ENCODE data around the gene MDM1. TPM values are rescaled to one million over a fixed set of nuclear protein-coding genes. Genes with fewer than 3 reads are reported as not detected.

Gene MDM1
- total and polyA plus RNA-seq, 2 donors = 27.6 to 28.5 TPM

GRCh38 chr12:68276402-68276930 lies 55.7 kb downstream of the MDM1 start:
- Histone ChIP-seq H3K27ac (ENCODE audit: low read depth in 1 of 2, low read length in 1 of 2) (no peak overlapping the region), H3K4me3 (ENCODE audit: low read length in 2 of 2) (no peak overlapping the region), H3K9me3 (ENCODE audit: control insufficient read depth in 2 of 2, insufficient read depth in 1 of 2, low read length in 1 of 2) (no peaks in the 10 kb centered on the region), H3K4me1 (ENCODE audit: control insufficient read depth in 2 of 2, insufficient read depth in 2 of 2, low read length in 2 of 2) (no peaks in the 10 kb centered on the region), H3K36me3 (ENCODE audit: control insufficient read depth in 2 of 2, insufficient read depth in 2 of 2, low read length in 1 of 2) (no peaks in the 10 kb centered on the region), H3K27me3 (ENCODE audit: control insufficient read depth in 2 of 2, insufficient read depth in 1 of 2, low read length in 1 of 2) (no peaks in the 10 kb centered on the region)
- no peak for DNase-seq (ENCODE audit: low read depth in 6 of 9, low spot score in 9 of 9)
- 97% methylated on average over 6 of the region's 6 CpGs for WGBS

- H3K36me3 ChIP-seq (ENCODE audit: control insufficient read depth in 2 of 2, insufficient read depth in 2 of 2, low read length in 1 of 2) = no peaks in the 10 kb centered on the region
- no peak overlapping the region for H3K27ac ChIP-seq (ENCODE audit: low read depth in 1 of 2, low read length in 1 of 2)
- no peak overlapping the region for H3K4me3 ChIP-seq (ENCODE audit: low read length in 2 of 2)
- no peaks in the 10 kb centered on the region for H3K27me3 ChIP-seq (ENCODE audit: control insufficient read depth in 2 of 2, insufficient read depth in 1 of 2, low read length in 1 of 2)
- no peak for DNase-seq (ENCODE audit: low read depth in 6 of 9, low spot score in 9 of 9)
- no peaks in the 10 kb centered on the region for H3K4me1 ChIP-seq (ENCODE audit: control insufficient read depth in 2 of 2, insufficient read depth in 2 of 2, low read length in 2 of 2)
- H3K9me3 ChIP-seq (ENCODE audit: control insufficient read depth in 2 of 2, insufficient read depth in 1 of 2, low read length in 1 of 2) = no peaks in the 10 kb centered on the region
Observed at GRCh38 chr12:68272732-68273131, 59.4 kb downstream of the MDM1 start.

GRCh38 chr12:68271346-68271745 lies 60.8 kb downstream of the MDM1 start:
- H3K27me3 ChIP-seq (ENCODE audit: control insufficient read depth in 2 of 2, insufficient read depth in 1 of 2, low read length in 1 of 2) = no peaks in the 10 kb centered on the region
- H3K9me3 ChIP-seq (ENCODE audit: control insufficient read depth in 2 of 2, insufficient read depth in 1 of 2, low read length in 1 of 2) = no peaks in the 10 kb centered on the region
- no peak overlapping the region for H3K27ac ChIP-seq (ENCODE audit: low read depth in 1 of 2, low read length in 1 of 2)
- 94% methylated on average over 8 of the region's 8 CpGs for WGBS
- H3K36me3 ChIP-seq (ENCODE audit: control insufficient read depth in 2 of 2, insufficient read depth in 2 of 2, low read length in 1 of 2) = no peaks in the 10 kb centered on the region
- no peak overlapping the region for H3K4me3 ChIP-seq (ENCODE audit: low read length in 2 of 2)
- DNase-seq (ENCODE audit: low read depth in 6 of 9, low spot score in 9 of 9) = no peak
- no peaks in the 10 kb centered on the region for H3K4me1 ChIP-seq (ENCODE audit: control insufficient read depth in 2 of 2, insufficient read depth in 2 of 2, low read length in 2 of 2)

GRCh38 chr12:68270358-68270757 lies 61.8 kb downstream of the MDM1 start:
- Histone ChIP-seq H3K27me3 (ENCODE audit: control insufficient read depth in 2 of 2, insufficient read depth in 1 of 2, low read length in 1 of 2) (no peaks in the 10 kb centered on the region), H3K4me1 (ENCODE audit: control insufficient read depth in 2 of 2, insufficient read depth in 2 of 2, low read length in 2 of 2) (no peaks in the 10 kb centered on the region), H3K4me3 (ENCODE audit: low read length in 2 of 2) (no peak overlapping the region), H3K9me3 (ENCODE audit: control insufficient read depth in 2 of 2, insufficient read depth in 1 of 2, low read length in 1 of 2) (no peaks in the 10 kb centered on the region), H3K27ac (ENCODE audit: low read depth in 1 of 2, low read length in 1 of 2) (no peak overlapping the region), H3K36me3 (ENCODE audit: control insufficient read depth in 2 of 2, insufficient read depth in 2 of 2, low read length in 1 of 2) (no peaks in the 10 kb centered on the region)
- 96% methylated on average over 3 of the region's 3 CpGs for WGBS
- no peak for DNase-seq (ENCODE audit: low read depth in 6 of 9, low spot score in 9 of 9)

GRCh38 chr12:68269779-68270178 lies 62.4 kb downstream of the MDM1 start:
- Histone ChIP-seq H3K27me3 (ENCODE audit: control insufficient read depth in 2 of 2, insufficient read depth in 1 of 2, low read length in 1 of 2) (no peaks in the 10 kb centered on the region), H3K36me3 (ENCODE audit: control insufficient read depth in 2 of 2, insufficient read depth in 2 of 2, low read length in 1 of 2) (no peaks in the 10 kb centered on the region), H3K27ac (ENCODE audit: low read depth in 1 of 2, low read length in 1 of 2) (no peak overlapping the region), H3K9me3 (ENCODE audit: control insufficient read depth in 2 of 2, insufficient read depth in 1 of 2, low read length in 1 of 2) (no peaks in the 10 kb centered on the region), H3K4me1 (ENCODE audit: control insufficient read depth in 2 of 2, insufficient read depth in 2 of 2, low read length in 2 of 2) (no peaks in the 10 kb centered on the region), H3K4me3 (ENCODE audit: low read length in 2 of 2) (no peak overlapping the region)
- no peak for DNase-seq (ENCODE audit: low read depth in 6 of 9, low spot score in 9 of 9)
- 99% methylated on average over 2 of the region's 2 CpGs for WGBS

GRCh38 chr12:68268967-68269366 lies 63.2 kb downstream of the MDM1 start:
- no peaks in the 10 kb centered on the region for H3K36me3 ChIP-seq (ENCODE audit: control insufficient read depth in 2 of 2, insufficient read depth in 2 of 2, low read length in 1 of 2)
- no peak overlapping the region for H3K27ac ChIP-seq (ENCODE audit: low read depth in 1 of 2, low read length in 1 of 2)
- DNase-seq (ENCODE audit: low read depth in 6 of 9, low spot score in 9 of 9) = no peak
- no peaks in the 10 kb centered on the region for H3K4me1 ChIP-seq (ENCODE audit: control insufficient read depth in 2 of 2, insufficient read depth in 2 of 2, low read length in 2 of 2)
- no peaks in the 10 kb centered on the region for H3K9me3 ChIP-seq (ENCODE audit: control insufficient read depth in 2 of 2, insufficient read depth in 1 of 2, low read length in 1 of 2)
- no peaks in the 10 kb centered on the region for H3K27me3 ChIP-seq (ENCODE audit: control insufficient read depth in 2 of 2, insufficient read depth in 1 of 2, low read length in 1 of 2)
- no peak overlapping the region for H3K4me3 ChIP-seq (ENCODE audit: low read length in 2 of 2)

GRCh38 chr12:68267892-68268396 lies 64.2 kb downstream of the MDM1 start:
- 82% methylated on average over 6 of the region's 6 CpGs for WGBS
- no peak for DNase-seq (ENCODE audit: low read depth in 6 of 9, low spot score in 9 of 9)
- Histone ChIP-seq H3K27ac (ENCODE audit: low read depth in 1 of 2, low read length in 1 of 2) (no peak overlapping the region), H3K4me3 (ENCODE audit: low read length in 2 of 2) (no peak overlapping the region), H3K27me3 (ENCODE audit: control insufficient read depth in 2 of 2, insufficient read depth in 1 of 2, low read length in 1 of 2) (no peaks in the 10 kb centered on the region), H3K9me3 (ENCODE audit: control insufficient read depth in 2 of 2, insufficient read depth in 1 of 2, low read length in 1 of 2) (no peaks in the 10 kb centered on the region), H3K36me3 (ENCODE audit: control insufficient read depth in 2 of 2, insufficient read depth in 2 of 2, low read length in 1 of 2) (no peaks in the 10 kb centered on the region), H3K4me1 (ENCODE audit: control insufficient read depth in 2 of 2, insufficient read depth in 2 of 2, low read length in 2 of 2) (no peaks in the 10 kb centered on the region)

- Histone ChIP-seq H3K27me3 (ENCODE audit: control insufficient read depth in 2 of 2, insufficient read depth in 1 of 2, low read length in 1 of 2) (no peaks in the 10 kb centered on the region), H3K27ac (ENCODE audit: low read depth in 1 of 2, low read length in 1 of 2) (no peak overlapping the region), H3K9me3 (ENCODE audit: control insufficient read depth in 2 of 2, insufficient read depth in 1 of 2, low read length in 1 of 2) (no peaks in the 10 kb centered on the region), H3K4me3 (ENCODE audit: low read length in 2 of 2) (no peak overlapping the region), H3K36me3 (ENCODE audit: control insufficient read depth in 2 of 2, insufficient read depth in 2 of 2, low read length in 1 of 2) (no peaks in the 10 kb centered on the region), H3K4me1 (ENCODE audit: control insufficient read depth in 2 of 2, insufficient read depth in 2 of 2, low read length in 2 of 2) (no peaks in the 10 kb centered on the region)
- DNase-seq (ENCODE audit: low read depth in 6 of 9, low spot score in 9 of 9) = no peak
- WGBS = 98% methylated on average over 2 of the region's 2 CpGs
Observed at GRCh38 chr12:68264857-68265256, 67.3 kb downstream of the MDM1 start.

- Histone ChIP-seq H3K4me1 (ENCODE audit: control insufficient read depth in 2 of 2, insufficient read depth in 2 of 2, low read length in 2 of 2) (no peaks in the 10 kb centered on the region), H3K4me3 (ENCODE audit: low read length in 2 of 2) (no peak overlapping the region), H3K27ac (ENCODE audit: low read depth in 1 of 2, low read length in 1 of 2) (no peak overlapping the region), H3K9me3 (ENCODE audit: control insufficient read depth in 2 of 2, insufficient read depth in 1 of 2, low read length in 1 of 2) (no peaks in the 10 kb centered on the region), H3K36me3 (ENCODE audit: control insufficient read depth in 2 of 2, insufficient read depth in 2 of 2, low read length in 1 of 2) (no peaks in the 10 kb centered on the region), H3K27me3 (ENCODE audit: control insufficient read depth in 2 of 2, insufficient read depth in 1 of 2, low read length in 1 of 2) (no peaks in the 10 kb centered on the region)
- DNase-seq (ENCODE audit: low read depth in 6 of 9, low spot score in 9 of 9) = no peak
- WGBS = 98% methylated on average over 7 of the region's 7 CpGs
Observed at GRCh38 chr12:68264158-68264855, 67.9 kb downstream of the MDM1 start.

All from thymus (tissue), 11 donors.